GM18517 (cell line): Measurements from ENCODE around the gene PPP6R2.
"Not testable (repeated sequence)": the region's sequence is repeated elsewhere in the genome, so short reads cannot be mapped to it uniquely, and the experiment has no call there.

Experiments
- ATAC-seq: cut with Tn5 transposase; IDR thresholded peaks from one replicate; pipeline ENCODE4 v1.9.1; 2021; ENCODE audit warnings: mild to moderate bottlenecking, moderate library complexity; ENCODE audit not compliant: unreplicated experiment

PPP6R2 gene

DNA sequence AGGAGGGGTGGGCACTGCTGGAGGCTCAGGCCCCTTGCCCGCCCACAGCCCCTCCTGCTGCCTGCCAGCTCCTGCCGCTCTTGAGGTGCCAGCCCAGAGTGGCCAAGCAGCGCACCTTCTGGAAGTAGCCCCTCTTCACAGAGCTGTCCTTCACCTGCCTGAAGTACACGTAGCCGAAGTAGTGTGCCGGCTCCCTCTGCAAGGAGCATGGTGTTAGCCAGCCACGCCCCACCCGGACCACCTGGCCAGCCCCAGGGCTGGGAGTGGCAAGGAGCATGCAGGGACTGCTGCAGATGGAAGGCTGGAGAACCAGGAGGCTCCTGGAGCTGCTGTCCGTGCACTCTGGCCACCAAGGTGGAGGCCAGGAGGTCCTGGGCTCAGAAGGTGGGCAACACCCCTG is 25.9 kb upstream of the PPP6R2 start:
- no peak for ATAC-seq

DNA sequence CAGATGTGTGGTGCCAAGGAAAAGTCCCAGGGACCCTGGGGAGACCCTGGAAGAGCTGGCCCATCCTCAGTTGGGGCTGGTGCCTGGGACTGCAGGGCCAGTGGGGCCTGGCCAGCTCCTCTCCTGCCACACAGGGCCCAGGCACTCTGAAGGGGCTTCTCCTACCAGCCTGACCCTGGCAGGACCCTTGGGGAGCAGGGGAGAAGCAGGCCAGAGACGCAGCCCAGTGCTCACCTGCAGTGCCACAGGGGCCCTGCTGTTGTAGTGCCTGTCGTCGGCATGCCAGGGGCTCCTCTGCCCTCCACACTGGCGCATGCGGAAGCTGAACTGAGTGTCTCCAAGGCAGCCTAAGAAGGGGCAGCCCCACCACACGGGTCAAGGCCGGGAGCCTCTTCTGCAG is 25.5 kb upstream of the PPP6R2 start:
- no peak for ATAC-seq

DNA sequence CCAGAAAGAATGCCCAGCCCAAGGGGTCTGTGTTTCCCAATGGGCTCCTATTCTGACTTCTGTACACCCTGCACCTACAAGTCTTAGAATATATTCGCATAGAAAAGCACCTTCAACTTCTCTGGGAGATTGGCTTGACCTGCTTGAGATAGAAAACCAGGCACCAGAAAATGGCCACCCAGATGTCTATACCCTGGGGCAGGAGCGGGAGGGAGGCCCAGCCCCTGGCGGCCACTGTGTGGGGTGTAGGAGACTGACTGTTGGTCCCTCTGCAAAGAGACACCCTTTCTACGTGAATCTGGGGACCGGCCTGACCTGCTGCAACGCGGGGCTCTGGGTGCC is 24.8 kb upstream of the PPP6R2 start:
- ATAC-seq, result no peak

DNA sequence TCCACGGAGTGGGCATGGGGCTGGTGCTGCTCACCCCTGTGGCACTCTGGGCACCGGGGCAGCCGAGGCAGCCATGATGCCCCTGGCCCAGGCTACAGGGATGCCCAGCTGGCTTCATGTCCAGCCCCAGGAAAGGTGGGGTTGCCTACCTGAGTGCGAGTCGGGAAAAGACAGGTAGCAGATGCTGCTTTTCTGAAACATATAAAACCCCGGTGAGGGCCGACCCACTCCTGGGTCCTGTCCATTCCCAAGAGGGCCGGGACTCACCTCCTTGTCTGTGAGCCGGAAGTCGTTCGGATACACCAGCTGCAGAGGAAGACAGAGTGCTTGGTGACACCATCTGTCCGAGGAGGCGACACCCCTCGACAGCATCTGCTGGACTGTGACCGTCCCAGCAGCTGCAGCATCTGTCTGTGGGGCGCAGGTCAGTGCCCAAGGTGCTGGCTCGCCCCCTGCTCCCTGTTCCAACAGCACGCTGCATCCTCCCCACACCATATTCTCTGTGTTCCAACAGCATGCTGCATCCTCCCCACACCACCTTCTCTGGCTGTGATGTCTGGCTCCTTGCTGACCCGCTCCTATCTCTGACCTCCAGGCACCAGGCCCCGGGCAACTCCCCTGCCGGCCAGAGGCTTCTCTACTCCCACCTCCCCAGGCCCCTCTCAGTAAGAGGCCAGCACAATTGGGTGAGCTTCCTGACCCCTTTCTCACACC is 24.3 kb upstream of the PPP6R2 start:
- ATAC-seq, result no peak

DNA sequence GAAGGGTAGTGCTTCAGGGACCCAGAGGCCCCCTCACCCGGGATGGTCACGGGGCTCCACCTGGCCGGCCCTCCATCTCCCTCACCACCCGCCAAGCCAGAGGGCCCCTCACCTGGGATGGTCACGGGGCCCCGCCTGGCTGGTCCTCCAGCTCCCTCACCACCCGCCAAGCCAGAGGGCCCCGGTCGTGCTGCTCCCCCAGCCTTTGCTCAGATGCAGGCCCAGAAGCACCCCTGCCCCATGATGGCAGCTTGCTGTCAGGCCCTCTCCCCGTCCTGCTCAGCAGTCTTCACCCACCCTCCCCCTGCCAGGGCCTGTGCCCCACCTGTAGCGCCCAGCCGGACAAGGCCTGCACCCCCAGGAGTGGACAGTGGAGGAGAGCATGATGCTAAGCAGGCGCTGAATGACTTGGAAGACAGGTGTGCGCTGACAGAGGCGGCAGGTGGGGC is 23.6 kb upstream of the PPP6R2 start:
- ATAC-seq, result no peak

DNA sequence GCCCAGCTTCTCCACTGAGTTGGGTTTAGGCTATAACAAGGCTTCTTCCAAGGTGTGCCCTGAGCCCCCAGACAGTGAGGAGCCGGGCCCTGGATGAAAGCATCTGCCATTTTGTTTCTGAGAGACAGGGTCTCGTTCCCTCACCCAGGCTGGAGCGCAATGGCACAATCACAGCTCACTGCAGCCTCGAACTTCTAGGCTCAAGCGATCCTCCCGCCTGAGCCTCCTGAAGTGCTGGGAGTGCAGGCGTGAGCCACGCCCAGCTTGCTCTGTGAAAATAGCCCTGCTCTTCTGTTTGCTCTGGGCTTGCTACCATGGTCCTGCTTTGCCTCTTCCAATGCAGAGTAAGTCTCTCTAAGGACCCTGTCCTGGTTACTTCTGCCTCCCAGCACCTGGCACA is 23.0 kb upstream of the PPP6R2 start:
- ATAC-seq, result no peak

DNA sequence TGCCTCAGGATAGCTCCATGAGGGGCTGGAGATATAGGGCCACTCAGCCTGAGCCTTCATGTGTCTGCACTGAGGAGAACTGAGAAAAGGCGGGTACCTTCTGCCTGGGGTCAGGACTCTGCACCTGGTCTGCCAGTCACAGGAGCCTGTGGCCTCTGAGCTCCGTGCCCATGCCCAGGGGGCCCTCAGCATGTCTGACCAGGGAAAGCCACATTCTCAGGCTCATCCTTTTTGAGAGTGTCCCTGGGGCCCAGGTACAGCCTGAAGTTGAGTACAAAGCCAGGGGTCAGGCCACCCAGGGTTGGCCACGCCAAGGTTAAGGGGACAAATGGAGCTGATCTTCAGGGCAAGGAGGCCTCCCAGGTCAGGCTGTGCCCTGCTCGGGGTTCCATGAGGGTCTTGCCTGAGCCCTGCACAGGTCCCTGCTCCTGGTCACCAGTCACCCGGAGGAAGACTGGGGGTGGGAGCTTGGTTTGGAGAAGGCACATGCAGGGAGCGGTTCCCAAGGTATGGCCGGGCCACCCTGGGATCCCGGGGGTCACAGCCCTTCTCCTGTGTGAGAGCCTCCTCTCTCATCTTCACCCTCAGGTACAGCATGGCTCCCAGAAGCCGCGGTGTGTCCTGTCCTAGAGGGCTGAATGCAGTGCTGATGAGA is 22.3 kb upstream of the PPP6R2 start:
- no peak for ATAC-seq

DNA sequence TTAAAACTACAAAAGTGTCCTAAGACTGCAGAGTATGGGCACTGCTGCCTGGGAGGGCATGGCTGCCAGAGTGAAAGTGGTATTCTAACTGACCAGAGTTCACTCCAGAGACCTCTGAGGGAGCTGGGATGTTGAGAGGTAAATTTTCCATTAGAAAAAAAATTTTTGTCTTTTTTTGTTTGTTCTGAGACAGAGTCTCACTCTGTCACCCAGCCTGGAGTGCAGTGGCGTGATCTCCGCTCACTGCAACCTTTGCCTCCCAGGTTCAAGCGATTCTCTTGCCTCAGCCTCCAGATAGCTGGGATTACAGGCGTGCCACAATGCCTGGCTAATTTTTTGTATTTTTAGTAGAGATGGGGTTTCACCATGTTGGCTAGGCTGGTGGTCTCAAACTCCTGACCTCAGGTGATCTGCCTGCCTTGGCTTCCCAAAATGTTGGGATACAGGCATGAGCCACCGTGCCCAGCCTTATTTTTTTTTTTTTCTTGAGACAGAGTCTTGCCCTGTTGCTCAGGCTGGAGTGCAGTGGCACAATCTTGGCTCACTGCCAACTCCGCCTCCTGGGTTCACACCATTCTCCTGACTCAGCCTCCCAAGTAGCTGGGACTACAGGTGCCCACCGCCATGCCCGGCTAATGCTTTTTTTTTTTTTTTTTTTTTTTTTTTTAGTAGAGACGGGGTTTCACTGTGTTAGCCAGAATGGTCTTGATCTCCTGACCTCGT is 20.6 kb upstream of the PPP6R2 start:
- ATAC-seq, result not testable (repeated sequence)

DNA sequence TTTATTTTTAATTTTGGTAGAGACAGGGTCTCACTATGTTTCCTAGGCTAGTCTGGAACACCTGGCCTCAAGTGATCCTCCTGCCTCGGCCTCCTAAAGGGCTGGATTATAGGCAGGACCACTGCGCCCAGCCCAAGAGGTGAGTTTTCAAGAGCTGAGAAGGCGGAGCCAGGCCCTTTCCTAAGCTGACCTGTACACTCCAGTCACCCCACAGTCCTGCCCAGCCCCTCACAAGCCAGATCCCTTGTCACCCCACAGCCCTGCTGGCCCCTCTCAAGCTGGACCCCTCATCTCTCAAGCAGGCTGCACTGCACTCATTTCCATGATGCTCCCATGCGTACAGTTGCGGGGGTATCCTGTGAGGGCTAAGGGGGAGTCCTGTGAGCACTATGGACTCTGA is 19.2 kb upstream of the PPP6R2 start:
- ATAC-seq, result no peak

DNA sequence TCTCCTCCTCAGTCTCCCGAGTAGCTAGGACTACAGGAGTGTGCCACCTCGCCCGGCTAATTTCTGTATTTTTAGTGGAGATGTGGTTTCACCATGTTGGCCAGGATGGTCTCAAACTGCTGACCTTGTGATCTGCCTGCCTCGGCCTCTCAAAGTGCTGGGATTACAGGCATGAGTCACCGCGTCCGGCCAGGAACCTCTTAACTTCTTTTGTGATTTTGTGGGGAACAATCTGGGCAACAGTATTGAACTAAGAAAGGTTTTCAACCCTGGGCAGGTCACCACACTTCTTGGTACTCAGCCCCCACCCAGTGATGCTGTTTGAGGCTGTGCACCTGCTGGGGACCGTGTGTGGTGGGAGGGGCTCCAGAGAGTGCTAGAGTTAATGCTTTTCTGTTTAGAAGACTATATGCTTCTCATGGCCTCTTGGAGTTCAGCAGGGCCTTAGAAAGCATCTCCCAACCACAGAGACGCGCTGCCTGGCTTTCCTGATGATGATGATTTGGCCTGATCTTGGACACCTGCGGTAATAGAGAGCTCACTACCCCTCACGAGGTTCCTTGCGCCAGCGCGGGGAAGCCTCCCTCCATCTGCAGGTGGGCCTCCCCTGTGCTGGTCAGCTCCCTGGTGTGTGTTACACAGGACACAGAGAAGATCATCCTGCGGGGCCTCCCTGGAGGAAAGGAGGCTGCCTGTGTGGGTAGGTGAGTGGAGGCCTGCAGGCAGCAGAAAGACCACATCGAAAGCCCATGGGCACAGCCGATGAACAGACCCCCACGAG is 17.5 kb upstream of the PPP6R2 start:
- ATAC-seq, result no peak

DNA sequence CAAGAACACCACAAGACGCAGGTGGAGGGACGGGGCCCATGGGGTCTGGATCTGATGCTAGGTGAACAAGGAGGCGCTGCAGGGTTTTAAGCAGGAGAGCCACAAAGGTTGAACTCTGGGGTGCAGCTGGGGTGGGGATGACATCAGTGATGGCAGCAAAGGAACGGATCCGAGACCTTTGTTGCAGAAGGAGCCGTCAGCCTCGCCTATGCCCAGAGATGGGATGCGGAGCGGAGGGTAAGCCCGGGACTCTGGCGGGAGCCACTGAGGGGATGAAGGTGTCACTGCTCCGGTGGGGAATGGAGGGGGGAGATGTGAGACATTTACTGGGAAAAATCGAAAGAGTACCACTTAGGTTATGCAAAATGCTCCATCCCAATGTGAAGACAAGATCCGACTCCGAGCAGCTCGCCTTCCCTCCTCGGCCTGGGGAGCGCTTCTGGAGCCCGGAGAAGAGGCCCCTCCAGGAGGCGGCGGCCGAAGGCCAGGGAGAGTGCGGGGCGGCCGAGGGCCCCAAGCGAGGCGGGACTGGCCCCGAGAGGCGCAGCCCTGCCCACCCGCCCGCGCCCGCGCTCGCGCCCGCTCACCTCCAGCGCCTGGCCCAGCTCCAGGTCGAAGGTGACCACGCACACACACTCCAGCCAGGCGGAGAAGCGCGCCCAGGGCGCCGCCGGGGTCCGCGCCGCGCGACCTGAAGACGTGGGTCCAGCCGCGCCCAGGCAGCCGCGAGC is 16.7 kb upstream of the PPP6R2 start:
- ATAC-seq, result no peak

DNA sequence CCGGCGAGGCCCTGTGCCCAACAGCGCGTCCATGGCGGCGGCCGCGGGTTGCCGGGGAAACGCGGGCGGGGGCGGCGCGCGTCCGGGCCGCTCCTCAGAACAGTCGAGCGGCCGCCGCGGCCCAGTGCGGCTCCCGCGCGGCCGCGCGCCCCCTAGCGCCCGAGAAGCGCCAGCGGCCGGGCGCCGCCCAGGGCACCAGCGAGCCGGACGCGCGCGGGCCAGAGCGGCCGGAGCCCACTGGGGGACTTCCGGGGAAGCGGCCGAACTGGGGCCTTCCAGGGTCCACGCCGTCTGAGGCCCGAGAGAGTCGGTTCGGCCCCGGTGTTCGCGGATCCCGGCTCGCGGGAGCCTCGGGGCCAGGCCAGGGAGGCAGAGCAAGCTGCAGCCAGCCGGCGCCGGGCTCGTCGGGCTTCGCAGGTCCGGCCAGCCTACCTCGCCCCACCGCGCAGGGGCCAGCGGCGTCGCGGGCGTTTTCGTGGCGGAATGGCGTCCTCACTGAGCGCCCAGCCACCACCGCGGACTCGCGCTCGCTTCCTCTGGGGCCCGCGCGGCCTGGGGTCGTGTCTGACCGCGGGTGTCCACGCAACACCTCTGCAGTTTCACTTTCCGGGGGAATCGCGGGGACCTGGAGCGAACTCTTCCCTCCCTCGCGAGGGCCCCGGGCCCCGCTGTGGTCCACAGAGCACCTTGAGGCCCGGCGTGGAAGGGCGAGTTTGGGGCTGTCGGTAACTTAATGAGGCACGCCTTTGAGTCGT is 16.0 kb upstream of the PPP6R2 start, which contains the start of gene DENND6B:
Gene DENND6B, minus strand, starts transcription at position 57 of the 755 bp plus-strand sequence. Its CDS starts 24 bp downstream, at position 33.
- no peak for ATAC-seq

DNA sequence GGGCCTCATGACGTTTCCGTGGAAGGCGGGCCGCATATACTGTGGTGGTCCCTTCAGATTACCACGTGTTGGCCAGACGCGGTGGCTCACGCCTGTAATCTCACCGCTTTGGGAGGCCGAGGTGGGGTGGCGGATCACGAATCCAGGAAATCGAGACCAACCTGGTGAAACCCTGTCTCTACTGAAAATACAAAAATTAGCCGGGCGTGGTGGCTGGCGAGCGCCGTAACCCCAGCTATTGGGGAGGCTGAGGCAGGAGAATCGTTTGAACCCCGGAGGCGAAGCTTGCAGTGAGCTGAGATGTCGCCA is 15.5 kb upstream of the PPP6R2 start:
- ATAC-seq, result no peak

DNA sequence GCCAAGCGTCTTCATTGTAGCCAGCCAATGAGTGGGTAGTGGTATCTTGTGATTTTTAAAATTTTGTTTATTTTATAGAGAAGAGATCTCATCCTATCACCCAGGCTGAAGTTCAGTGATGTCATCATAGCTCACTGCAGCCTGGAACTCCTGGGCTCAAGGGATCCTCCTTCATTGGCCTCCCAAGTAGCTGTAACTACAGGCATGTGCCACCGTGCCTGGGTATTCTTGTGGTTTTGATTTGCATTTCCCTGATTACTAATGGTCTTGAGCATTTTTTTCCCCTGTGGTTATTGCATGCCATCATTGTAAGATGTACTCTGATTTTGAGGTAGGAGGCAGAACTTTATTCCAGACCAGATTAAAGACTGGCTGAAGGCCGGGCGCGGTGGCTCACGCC is 13.9 kb upstream of the PPP6R2 start:
- no peak for ATAC-seq

DNA sequence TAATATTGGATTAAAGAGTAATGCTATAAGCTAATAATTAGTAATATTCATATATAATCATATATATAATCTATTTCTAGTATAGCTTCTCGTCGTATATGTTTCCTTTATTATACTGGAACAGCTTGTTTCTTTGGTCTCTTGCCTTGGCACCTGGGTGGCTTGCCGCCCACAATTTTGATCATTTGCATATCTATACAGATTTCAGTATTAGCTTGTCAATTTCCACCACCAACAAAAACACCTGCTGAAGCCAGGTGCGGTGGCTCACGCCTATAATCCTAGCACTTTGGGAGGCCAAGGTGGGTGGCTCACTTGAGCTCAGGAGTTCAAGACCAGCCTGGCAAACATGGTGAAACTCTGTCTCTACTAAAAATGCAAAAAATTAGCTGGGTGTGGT is 8.7 kb upstream of the PPP6R2 start:
- ATAC-seq, result not testable (repeated sequence)

DNA sequence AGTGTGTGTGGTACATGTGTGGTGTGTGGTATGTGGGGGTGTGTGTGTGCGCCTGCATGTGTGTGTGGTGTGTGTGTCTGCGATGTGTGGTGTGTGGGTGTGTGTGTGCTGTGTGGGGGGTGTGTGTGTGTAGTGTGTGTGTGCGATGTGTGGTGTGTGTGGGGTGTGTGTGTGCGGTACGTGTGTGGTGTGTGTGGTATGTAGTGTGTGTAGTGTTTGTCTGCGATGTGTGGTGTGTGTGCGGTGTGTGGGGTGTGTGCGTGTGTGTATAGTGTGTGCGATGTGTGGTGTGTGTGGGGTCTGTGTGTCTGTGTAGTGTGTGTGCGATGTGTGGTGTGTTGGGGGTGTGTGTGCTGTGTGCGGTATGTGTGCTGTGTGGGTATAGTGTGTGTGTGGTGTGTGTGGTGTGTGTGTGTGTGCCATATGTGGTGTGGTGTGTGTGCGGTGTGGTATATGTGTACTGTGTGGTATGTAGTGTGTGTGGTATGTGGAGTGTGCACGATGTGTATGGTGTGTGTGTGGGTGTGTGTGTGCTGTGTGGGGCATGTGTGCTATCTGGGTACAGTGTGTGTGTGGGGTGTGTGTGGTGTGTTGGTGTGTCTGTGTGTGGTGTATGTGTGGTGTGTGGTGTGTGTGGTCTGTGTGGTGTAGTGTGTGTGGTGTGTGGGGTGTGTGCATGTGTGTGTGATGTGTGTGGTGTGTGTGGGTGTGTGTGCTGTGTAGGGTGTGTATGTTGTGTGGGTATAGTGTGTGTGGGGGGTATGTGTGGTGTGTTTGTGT is 5.7 kb upstream of the PPP6R2 start:
- no peak for ATAC-seq

DNA sequence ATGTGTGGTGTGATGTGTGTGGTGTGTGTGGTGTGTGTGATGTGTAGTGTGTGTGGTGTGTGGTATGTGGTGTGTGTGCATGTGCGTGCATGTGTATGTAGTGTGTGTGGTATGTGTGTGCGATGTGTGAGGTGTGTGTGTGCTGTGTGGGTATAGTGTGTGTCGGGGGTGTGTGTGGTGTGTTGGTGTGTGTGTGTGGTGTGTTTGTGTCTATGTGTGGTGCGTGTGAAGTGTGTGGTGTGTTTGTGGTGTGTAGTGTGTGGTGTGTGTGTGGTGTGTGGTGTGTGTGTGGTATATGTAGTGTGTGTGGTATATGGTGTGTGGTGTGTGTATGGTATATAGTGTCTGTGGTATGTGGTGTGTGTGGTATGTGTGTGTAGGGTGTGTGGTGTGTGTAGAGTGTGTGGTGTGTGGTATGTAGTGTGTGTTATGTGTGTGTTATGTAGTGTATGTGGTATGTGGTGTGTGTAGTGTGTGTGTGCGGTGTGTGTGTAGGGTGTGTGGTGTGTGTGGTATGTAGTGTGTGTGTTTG is 5.0 kb upstream of the PPP6R2 start:
- no peak for ATAC-seq

DNA sequence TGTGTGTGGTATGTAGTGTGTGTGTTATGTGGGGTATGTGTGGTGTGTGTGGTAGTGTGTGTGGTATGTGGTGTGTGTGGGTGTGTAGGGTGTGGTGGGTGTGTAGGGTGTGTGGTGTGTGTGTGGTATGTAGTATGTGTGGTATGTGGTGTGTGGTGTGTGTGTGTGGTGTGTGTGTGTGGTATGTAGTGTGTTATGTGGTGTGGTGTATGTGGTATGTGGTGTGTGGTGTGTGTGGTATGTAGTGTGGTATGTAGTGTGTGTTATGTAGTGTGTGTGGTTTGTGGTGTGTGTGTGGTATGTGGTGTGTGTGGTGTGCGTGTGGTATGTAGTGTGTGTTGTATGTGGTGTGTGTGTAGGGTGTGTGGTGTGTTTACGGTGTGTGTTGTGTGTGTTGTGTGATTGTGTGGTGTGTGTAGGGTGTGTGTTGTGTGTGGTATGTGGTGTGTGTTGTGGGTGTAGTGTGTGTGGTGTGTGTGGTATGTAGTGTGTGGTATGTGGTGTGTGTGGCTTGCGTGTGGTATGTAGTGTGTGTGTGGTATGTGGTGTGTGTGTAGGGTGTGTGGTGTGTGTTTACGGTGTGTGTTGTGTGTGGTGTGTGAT is 4.2 kb upstream of the PPP6R2 start:
- ATAC-seq, result no peak
